ENCODE results near the gene ZNF587B.
A peak's percentile ranks its signal among the peaks of the same experiment; 100 is the strongest.
"Not testable (repeated sequence)": the region's sequence is repeated elsewhere in the genome, so short reads cannot be mapped to it uniquely, and the experiment has no call there.

ZNF587B gene

GRCh38 chr19:57830071-57830602, at the start of gene ZNF587B:
ZNF587B (plus strand) TSS chr19:57830299; CDS start chr19:57830529, 230 bp downstream.
- DNase-seq, result peak; percentile 12 to 50

DNA sequence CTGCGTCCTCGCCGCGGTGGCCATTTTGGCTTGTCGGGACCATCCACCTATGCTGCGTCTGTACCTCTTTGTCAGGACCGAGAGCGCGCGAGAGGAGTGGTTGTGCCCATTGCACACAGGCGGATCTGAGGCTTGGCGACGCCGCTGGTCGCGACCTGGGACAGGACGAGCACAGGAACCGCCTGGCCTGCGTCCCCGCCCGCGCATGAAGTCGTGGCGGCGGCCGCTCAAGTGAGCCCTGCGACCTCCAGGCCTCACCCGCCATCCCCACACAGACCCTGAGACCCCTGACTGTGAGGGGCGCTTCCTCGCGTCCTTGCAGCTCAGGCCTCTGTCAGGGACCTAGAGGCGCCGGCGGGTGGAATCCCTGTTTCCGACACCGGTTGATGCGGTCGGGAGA, 43.8 kb upstream of the ZNF587B start:
- DNase-seq, result no peak

- DNase-seq, result no peak
Measured at GRCh38 chr19:57786906-57787305, 43.2 kb upstream of the ZNF587B start.

- no peak for DNase-seq
Measured at GRCh38 chr19:57788114-57788692, 41.9 kb upstream of the ZNF587B start.

DNA sequence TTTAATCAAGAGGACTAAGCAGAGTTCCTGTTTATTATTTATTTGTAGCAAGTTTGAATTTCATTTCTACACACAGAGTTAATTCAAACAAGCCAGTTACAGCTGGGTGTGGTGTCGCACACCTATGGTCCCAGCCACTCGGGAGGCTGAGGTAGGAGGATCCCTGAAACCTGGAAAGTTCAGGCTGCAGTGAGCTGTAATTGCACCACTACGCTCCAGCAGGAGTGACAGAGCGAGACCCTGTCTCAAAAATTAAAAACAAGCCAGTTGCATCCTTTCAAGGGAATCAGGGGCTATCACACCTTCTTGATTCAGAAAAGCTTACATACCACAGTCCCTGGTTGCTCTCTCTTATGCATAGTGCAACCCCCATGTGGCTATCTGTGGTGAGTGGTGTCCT, 40.8 kb upstream of the ZNF587B start:
- DNase-seq, result no peak

- not testable (repeated sequence) for DNase-seq
Measured at GRCh38 chr19:57796580-57796979, 33.5 kb upstream of the ZNF587B start.

- DNase-seq, result no peak
Measured at GRCh38 chr19:57800696-57801095, 29.4 kb upstream of the ZNF587B start.

DNA sequence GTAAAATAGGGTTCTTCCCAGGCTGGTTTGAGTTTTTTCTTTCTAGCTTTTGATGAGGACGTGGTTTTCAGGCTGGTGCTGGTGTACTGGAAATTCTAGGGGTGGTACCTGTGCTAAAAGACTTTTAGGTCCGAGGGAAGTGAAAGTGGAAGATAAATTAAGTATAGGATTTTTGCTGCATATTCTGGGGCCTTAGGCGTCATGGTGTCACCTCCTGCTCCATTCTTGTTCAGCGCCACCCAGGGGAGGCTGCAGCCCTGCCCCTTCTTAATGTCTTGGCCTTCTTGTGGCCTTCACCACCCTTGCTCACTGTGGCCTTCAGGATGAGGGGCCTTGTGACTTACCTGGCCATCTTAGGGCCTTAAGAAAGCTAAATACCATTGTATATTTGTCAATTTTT, 27.8 kb upstream of the ZNF587B start:
- no peak for DNase-seq

- DNase-seq, result no peak
Measured at GRCh38 chr19:57803265-57803593, 26.9 kb upstream of the ZNF587B start.

DNA sequence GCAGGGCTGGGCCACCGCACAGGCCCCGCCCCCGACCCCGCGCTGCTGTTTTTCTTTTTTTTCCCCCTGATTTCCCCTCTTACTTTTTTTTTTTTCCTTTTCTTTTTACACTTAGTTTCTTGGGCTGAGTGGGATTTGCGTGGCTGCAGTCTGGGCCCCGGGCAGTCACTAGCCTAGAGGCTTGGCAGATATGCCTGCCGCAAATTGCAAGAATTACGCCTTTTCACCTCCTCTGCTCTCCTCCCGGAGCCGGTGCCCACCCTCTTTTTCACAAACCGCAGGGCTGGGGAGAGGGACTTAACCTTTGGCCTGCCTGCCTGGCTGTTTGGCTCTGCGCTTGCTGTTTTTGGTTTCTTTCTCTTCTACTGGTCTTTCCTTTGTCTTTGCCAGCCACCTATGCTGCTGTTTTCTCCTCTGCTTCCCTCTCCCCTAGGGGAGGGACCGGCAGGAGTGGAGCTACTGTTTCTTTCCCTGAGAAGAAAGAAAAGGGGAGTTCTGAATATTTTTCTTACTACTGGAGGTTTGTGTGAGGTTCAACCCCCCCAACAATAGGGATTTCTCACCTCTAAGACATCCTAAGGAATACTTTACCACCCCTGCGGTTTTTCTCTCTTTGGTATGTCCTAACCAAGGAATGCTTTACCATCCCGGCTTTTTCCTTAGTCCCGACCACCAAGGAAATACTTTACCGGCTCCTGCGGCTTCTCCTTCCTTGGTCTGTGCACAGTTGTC, 26.3 kb upstream of the ZNF587B start:
- DNase-seq, result no peak

- DNase-seq, result no peak
Measured at GRCh38 chr19:57807541-57807940, 22.6 kb upstream of the ZNF587B start.

GRCh38 chr19:57810410-57811295, 19.4 kb upstream of the ZNF587B start:
- DNase-seq, result peak in 1 of 2 experiments; percentile 54

GRCh38 chr19:57812226-57812625, 17.9 kb upstream of the ZNF587B start:
- DNase-seq, result peak; percentile 23 to 38

- not testable (repeated sequence) for DNase-seq
Measured at GRCh38 chr19:57812975-57813820, 16.9 kb upstream of the ZNF587B start.

DNA sequence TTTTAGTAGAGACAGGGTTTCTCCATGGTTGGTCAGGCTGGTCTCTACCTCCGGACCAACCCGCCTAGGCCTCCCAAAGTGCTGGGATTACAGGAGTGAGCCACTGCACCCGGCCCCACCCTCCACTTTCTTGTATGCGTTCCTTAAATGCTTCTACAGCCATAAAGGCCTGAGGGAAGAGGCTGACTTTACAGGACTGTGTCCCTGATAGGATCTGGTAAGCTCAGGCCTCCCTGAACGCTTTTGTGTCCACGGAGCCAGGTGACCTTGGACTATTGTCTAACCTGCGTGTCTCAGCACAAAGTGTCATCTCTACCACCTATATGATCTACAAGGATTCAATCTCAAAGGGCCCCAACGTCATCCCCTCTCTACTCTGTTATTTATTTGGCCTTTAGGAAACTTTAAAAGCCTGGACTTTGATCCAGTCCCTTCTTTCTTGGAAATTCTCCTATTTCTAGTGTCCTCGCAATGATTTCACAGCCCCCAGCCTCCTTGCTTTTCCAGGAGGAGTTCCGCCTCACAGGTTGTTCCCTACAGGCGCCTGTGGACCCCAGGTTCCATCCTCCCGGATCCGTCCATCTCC, 16.1 kb upstream of the ZNF587B start:
- peak in 1 of 2 experiments; percentile 30 for DNase-seq

DNA sequence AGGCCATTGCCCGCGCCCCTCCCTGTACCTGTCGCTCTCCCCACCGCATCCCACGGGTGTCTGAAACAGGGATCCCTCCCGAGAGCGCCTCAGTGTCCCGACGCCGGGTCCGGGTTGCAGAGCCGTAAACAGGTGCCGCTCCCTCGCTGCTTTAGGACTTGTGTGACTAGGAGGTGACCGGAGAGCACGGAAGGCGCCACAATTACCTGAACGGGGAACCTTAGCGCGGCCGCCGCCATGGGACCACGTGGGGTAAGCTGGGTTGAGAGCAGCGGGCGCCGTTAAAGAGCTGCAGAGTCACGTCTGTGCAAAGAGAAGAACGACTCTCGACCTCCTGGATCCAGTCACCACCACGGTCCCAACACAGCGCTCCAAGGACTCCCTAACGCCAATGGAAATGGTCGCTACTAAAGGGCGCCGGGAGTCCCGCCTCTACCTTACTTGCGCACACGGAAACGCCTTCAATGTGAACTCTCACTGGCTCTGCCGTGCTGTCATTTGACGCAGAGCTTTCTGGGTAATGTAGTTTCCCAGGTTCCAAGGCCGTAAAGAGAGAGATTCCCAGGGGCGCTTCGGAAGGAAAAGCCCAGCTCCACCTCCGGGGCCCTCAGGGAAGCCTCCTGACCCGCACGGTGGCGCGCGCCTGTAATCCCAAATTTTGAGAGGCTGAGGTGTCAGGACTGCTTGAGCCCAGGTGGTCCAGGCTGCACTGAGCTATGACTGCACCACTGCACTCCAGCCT, 15.4 kb upstream of the ZNF587B start, which contains the start of gene ZNF552:
Gene ZNF552 (minus strand): TSS at position 409 of the 742 bp plus-strand sequence. CDS start 170 bp downstream, at position 239.
- DNase-seq, result peak; percentile 91 to 96

- no peak for DNase-seq
Measured at GRCh38 chr19:57815247-57816075, 14.6 kb upstream of the ZNF587B start.

DNA sequence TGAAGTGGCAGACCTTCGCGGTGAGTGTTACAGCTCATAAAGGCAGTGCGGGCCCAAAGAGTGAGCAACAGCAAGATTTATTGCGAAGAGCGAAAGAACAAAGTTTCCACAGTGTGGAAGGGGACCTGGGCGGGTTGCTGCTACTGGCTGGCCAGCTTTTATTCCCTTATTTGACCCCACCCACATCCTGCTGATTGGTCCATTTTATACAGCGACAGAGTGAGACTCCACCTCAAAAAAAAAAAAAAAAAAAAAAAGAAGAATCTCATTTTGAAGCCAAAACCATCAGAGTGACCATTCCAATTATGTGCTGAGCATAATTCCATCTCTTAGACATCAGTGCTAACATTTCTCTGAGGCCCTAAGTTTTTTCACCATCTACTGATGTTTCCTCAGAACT, 13.4 kb upstream of the ZNF587B start:
- no peak for DNase-seq

DNA sequence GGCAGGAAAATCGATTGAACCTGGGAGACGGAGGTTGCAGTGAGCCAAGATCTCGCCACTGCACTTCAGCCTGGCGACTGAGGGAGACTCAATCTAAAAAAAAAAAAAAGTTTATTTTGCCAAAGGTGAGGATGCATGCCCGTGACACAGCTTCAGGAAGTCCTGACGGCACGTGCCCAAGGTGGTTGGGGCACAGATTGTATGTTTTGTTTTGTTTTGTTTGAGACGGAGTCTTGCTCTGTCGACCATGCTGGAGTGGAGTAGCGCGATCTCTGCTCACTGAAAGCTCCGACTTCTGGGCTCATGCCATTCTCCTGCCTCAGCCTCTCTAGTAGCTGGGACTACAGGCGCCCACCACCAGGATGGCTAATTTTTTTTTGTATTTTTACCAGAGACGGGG, 12.1 kb upstream of the ZNF587B start:
- DNase-seq, result no peak

DNA sequence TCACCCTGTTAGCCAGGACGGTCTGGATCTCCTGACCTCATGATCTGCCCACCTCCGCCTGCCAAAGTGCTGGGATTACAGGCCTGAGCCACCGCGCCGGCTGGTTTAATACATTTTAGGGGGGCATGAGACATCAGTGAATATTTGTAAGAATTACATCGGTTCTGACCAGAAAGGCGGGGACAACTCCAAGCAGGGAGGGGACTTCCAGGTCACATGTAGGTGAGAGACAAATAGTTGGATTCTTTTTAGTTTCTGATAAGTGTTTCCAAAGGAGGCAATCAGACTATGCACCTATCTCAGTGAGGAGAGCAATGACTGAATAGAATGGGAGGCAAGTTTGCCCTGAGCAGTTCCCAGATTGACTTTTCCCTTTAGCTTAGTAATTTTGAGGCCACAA, 11.7 kb upstream of the ZNF587B start:
- DNase-seq, result no peak

All from NCI-H526 (cell line).